Measurements from ENCODE around the gene LGMN.

The LGMN gene

DNA sequence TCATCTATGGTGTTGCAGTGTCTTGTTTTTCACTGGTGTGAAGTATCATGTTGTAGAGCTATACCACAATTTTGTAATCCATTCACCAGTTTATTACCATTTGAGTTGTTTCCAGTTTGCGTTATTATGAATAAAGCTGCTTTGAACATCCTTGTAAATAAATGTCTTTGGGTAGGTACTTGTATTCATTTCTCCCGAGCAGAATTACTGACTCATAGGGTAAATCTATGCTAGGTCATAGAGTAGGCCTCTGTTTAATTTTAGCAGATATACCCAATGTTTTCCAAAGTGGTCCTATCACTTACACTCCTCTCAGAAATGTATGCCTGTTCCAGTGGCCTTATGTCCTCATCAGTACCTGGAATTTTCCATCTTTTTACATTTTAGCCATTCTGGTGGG, 39.1 kb upstream of the LGMN start:
- TF ChIP-seq POLR2AphosphoS5 (IDR thresholded peaks at IDR 0.05; ENCODE audit: low read depth): no peak
- TF ChIP-seq, protein P1, sequence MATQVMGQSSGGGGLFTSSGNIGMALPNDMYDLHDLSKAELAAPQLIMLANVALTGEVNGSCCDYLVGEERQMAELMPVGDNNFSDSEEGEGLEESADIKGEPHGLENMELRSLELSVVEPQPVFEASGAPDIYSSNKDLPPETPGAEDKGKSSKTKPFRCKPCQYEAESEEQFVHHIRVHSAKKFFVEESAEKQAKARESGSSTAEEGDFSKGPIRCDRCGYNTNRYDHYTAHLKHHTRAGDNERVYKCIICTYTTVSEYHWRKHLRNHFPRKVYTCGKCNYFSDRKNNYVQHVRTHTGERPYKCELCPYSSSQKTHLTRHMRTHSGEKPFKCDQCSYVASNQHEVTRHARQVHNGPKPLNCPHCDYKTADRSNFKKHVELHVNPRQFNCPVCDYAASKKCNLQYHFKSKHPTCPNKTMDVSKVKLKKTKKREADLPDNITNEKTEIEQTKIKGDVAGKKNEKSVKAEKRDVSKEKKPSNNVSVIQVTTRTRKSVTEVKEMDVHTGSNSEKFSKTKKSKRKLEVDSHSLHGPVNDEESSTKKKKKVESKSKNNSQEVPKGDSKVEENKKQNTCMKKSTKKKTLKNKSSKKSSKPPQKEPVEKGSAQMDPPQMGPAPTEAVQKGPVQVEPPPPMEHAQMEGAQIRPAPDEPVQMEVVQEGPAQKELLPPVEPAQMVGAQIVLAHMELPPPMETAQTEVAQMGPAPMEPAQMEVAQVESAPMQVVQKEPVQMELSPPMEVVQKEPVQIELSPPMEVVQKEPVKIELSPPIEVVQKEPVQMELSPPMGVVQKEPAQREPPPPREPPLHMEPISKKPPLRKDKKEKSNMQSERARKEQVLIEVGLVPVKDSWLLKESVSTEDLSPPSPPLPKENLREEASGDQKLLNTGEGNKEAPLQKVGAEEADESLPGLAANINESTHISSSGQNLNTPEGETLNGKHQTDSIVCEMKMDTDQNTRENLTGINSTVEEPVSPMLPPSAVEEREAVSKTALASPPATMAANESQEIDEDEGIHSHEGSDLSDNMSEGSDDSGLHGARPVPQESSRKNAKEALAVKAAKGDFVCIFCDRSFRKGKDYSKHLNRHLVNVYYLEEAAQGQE (IDR thresholded peaks at IDR 0.05; ENCODE audit: insufficient replicate concordance, low read depth): no peak
- TF ChIP-seq, protein P2, sequence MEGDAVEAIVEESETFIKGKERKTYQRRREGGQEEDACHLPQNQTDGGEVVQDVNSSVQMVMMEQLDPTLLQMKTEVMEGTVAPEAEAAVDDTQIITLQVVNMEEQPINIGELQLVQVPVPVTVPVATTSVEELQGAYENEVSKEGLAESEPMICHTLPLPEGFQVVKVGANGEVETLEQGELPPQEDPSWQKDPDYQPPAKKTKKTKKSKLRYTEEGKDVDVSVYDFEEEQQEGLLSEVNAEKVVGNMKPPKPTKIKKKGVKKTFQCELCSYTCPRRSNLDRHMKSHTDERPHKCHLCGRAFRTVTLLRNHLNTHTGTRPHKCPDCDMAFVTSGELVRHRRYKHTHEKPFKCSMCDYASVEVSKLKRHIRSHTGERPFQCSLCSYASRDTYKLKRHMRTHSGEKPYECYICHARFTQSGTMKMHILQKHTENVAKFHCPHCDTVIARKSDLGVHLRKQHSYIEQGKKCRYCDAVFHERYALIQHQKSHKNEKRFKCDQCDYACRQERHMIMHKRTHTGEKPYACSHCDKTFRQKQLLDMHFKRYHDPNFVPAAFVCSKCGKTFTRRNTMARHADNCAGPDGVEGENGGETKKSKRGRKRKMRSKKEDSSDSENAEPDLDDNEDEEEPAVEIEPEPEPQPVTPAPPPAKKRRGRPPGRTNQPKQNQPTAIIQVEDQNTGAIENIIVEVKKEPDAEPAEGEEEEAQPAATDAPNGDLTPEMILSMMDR (IDR thresholded peaks at IDR 0.05; ENCODE audit: insufficient read depth, low read length): no peak
- no peak for TF ChIP-seq GABPA (IDR thresholded peaks at IDR 0.05; ENCODE audit: low read depth)
- no peak for TF ChIP-seq SPI1 (IDR thresholded peaks at IDR 0.05; ENCODE audit: borderline replicate concordance, low read depth)
- Histone ChIP-seq H3K4me3 (replicated peaks; ENCODE audit: insufficient read depth, low read length) (no peak overlapping the region), H3K27ac (replicated peaks) (no peak overlapping the region), H3K27me3 (ENCODE audit: insufficient read depth, poor library complexity, severe bottlenecking) (no peaks in the 10 kb centered on the region)
- no peak for DNase-seq (ENCODE audit: low read depth in 1 of 2, low spot score in 1 of 2)

DNA sequence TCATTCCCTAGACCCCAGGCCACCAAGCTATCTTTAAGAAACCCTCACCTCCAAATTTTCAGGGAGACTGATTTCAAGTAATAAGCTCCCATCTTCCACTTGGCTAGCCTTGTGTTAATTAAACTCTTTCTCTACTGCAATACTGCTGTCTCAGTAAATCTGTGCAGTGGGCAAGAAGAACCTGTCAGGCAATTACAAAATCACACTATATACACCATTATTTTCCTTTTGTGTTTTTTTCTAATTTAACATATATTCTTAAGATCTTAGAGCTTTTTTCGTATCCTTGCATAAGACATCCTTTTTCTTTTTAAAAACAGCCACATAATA, 38.0 kb upstream of the LGMN start:
- DNase-seq (ENCODE audit: low read depth in 1 of 2, low spot score in 1 of 2): no peak
- TF ChIP-seq, protein P1 (IDR thresholded peaks at IDR 0.05; ENCODE audit: insufficient replicate concordance, low read depth): no peak
- no peak for TF ChIP-seq POLR2AphosphoS5 (IDR thresholded peaks at IDR 0.05; ENCODE audit: low read depth)
- TF ChIP-seq, protein P2 (IDR thresholded peaks at IDR 0.05; ENCODE audit: insufficient read depth, low read length): no peak
- TF ChIP-seq SPI1 (IDR thresholded peaks at IDR 0.05; ENCODE audit: borderline replicate concordance, low read depth): no peak
- TF ChIP-seq GABPA (IDR thresholded peaks at IDR 0.05; ENCODE audit: low read depth): no peak
- Histone ChIP-seq H3K27me3 (ENCODE audit: insufficient read depth, poor library complexity, severe bottlenecking) (no peaks in the 10 kb centered on the region), H3K27ac (replicated peaks) (no peak overlapping the region), H3K4me3 (replicated peaks; ENCODE audit: insufficient read depth, low read length) (no peak overlapping the region)

DNA sequence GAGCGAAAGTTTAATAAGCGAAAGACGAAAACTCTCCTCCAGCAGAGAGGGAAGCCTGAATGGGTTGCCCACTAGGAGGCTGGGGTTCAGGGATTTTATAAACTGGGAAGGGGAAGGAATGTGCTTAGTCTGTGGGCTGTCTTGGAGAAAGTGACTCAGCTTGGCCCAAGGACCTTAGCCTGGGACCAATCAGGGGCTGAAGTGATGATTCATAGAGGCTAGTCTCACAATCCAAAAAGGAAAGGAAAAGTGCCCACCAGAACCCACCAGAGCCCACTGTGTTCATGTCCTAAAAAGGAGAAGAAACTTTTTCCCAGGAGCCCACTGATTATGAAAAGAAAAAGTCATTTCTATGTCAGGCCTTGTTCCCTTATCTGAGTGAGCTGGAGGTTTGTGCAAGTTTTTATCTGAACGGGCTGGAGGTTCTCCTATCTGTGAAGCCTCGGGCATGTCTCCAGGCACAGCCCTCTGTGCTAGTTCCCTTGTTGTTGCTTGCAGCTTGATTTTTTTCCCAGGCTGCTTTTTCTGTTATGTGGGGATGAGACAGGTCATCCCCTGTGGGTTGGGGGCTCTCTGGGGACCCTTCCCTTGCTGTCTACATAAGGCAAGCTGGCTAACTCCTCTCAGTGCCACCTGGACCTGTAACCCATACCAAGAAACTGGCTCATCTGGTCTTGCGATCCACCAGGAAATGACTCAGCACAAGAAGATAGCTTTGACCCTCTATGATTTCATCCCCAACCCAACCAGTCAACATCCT, 37.4 kb upstream of the LGMN start:
- no peak overlapping the region for H3K4me3 ChIP-seq (replicated peaks; ENCODE audit: insufficient read depth, low read length)
- no peaks in the 10 kb centered on the region for H3K27me3 ChIP-seq (ENCODE audit: insufficient read depth, poor library complexity, severe bottlenecking)
- TF ChIP-seq, protein P2 (IDR thresholded peaks at IDR 0.05; ENCODE audit: insufficient read depth, low read length): no peak
- TF ChIP-seq, protein P1 (IDR thresholded peaks at IDR 0.05; ENCODE audit: insufficient replicate concordance, low read depth): no peak
- peak overlapping the region; percentile 48 for H3K27ac ChIP-seq (replicated peaks)
- peak in 1 of 2 experiments; percentile 78 for DNase-seq (ENCODE audit: low read depth in 1 of 2, low spot score in 1 of 2)
